CD4-positive, CD25-positive, alpha-beta regulatory T cell (primary cell): ENCODE data around the gene AIRE. TPM values are rescaled to one million over a fixed set of nuclear protein-coding genes. Genes with fewer than 3 reads are reported as not detected.
"Not testable (repeated sequence)": the region's sequence is repeated elsewhere in the genome, so short reads cannot be mapped to it uniquely, and the experiment has no call there.

Experiments used
- ATAC-seq, 2 donors: fragments of 150-1000 bp; cut with Tn5 transposase; one replicate each; pipeline ENCODE4 v1.10.0; 2021; ENCODE audit warnings: low read depth in 2 of 2, moderate number of reproducible peaks in 2 of 2, moderate library complexity in 1 of 2
- DNase-seq, 3 donors: peaks; one replicate each; pipeline versions ENCODE4 v3.0.0 to v3.0.0-alpha.2; 2012 to 2022; ENCODE audit warnings: mixed read lengths in 1 of 3
- H3K27ac ChIP-seq: one replicate; pipeline ENCODE4 v1.7.0; 2013; ENCODE audit warnings: mild to moderate bottlenecking, low read length; ENCODE audit not compliant: insufficient read depth, poor library complexity, severe bottlenecking
- H3K27me3 ChIP-seq: one replicate; pipeline ENCODE4 v1.7.0; 2013; ENCODE audit warnings: low read length; ENCODE audit not compliant: control insufficient read depth, insufficient read depth
- H3K36me3 ChIP-seq: one replicate; pipeline ENCODE4 v1.7.0; 2013; ENCODE audit warnings: mild to moderate bottlenecking, low read length, moderate library complexity; ENCODE audit not compliant: control insufficient read depth, insufficient read depth
- H3K4me1 ChIP-seq: 2 replicates; pipeline ENCODE4 v1.7.0; 2013; ENCODE audit warnings: mild to moderate bottlenecking, low read length; ENCODE audit not compliant: insufficient read depth, control insufficient read depth, poor library complexity, severe bottlenecking
- H3K4me3 ChIP-seq: one replicate; pipeline ENCODE4 v1.7.0; 2013; ENCODE audit warnings: low read depth, mild to moderate bottlenecking, low read length, moderate library complexity
- H3K9me3 ChIP-seq, 2 experiments: 1 replicate in 1 of 2; 2 replicates in 1 of 2; pipeline ENCODE4 v1.7.0; 2013; ENCODE audit warnings: low read length in 2 of 2, mild to moderate bottlenecking in 1 of 2, moderate library complexity in 1 of 2; ENCODE audit not compliant: control insufficient read depth in 2 of 2
- H3K27ac Mint-ChIP-seq, 3 donors: one replicate each; pipeline ENCODE4 v1.8.0; 2020 to 2022; ENCODE audit warnings: mild to moderate bottlenecking in 3 of 3, mixed read lengths in 3 of 3, moderate library complexity in 2 of 3
- H3K27me3 Mint-ChIP-seq: one replicate; pipeline ENCODE4 v1.8.0; 2022; ENCODE audit warnings: mild to moderate bottlenecking, mixed read lengths
- H3K36me3 Mint-ChIP-seq: one replicate; pipeline ENCODE4 v1.8.0; 2020; ENCODE audit warnings: mixed read lengths
- H3K4me1 Mint-ChIP-seq, 4 donors: one replicate each; pipeline ENCODE4 v1.8.0; 2020 to 2022; ENCODE audit warnings: mixed read lengths in 4 of 4, mild to moderate bottlenecking in 1 of 4
- H3K4me3 Mint-ChIP-seq, 4 donors: one replicate each; pipeline ENCODE4 v1.8.0; 2020 to 2022; ENCODE audit warnings: mild to moderate bottlenecking in 4 of 4, mixed read lengths in 4 of 4, moderate library complexity in 3 of 4
- H3K9me3 Mint-ChIP-seq, 7 donors: one replicate each; pipeline ENCODE4 v1.8.0; 2020 to 2022; ENCODE audit warnings: mixed read lengths in 7 of 7, mild to moderate bottlenecking in 3 of 7, moderate library complexity in 2 of 7
- polyA plus RNA-seq, 4 donors: library from polyadenylated mRNA; unstranded; fragments of 300-500 nt; fragmentation: Illumina TruSeq; gene quantifications; one replicate each; pipeline ENCODE4 v1.2.3, GENCODE V29; 2021
- total RNA-seq: library from RNA; stranded (reverse); gene quantifications from one replicate; pipeline ENCODE4 v1.2.3, GENCODE V29; 2022

The AIRE gene
- total and polyA plus RNA-seq, 5 donors from 2014 or later, result 0.07 to 2.0 (median 0.39) TPM

DNA sequence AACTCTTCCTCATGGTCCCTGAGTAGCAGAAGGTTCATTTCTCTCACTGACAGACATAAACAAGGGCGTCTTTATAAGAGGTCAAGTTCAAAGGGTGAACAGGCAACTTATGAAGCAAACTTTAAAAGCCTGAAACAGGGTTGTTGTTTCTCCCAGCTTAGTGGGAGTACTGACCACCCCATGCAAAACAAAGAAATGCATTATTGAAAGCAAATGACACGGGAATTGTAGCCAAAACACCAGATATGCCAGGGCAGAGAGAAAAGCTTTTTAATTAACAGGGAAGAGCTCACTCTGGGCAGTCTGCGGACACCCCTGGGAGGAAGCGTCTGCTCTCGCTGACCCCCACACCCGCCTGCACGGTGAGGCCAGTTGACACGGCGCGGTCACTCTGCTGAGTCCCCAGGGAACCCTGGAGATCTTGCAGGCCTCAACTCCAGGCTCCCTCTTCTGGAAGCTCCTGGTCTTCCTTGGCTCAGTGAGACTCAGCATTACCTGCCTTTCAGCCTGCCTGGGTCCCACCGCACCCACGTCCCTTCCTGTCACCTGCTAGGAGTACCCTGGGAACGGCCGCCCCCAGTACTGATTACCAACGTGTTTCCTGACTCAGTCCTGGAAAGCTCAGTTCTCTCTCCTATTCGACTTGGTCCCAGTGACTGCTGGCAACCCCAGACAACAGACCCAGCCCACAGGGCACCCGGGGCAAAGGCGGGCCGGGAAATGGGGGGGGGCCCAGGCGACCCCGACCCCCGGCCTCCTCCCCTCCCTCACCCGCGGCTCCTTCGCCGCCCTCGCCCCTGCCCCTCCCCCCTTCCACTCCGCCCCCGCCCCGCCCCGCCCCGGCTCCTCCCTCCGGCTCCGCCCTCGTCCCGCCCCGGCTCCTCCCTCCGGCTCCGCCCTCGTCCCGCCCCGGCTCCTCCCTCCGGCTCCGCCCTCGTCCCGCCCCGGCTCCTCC, 52.5 kb downstream of the AIRE start:
- peak in 1 of 2 donors; percentile 1 for ATAC-seq
- Mint-ChIP-seq H3K9me3 (no peaks in the 10 kb centered on the region), H3K4me3 (peak overlapping the region; percentile 78 to 93 (median 83)), H3K4me1 (peaks cover 10 to 27% (median 20%) of the 10 kb centered on the region in 4 donors), H3K36me3 (no peaks in the 10 kb centered on the region), H3K27me3 (peaks cover 12% of the 10 kb centered on the region), H3K27ac (peak overlapping the region; percentile 52 to 85 (median 78))
- Histone ChIP-seq H3K4me1 (peaks cover 15% of the 10 kb centered on the region), H3K4me3 (no peak overlapping the region), H3K9me3 (no peaks in the 10 kb centered on the region), H3K27me3 (no peaks in the 10 kb centered on the region), H3K27ac (peak overlapping the region; percentile 79), H3K36me3 (no peaks in the 10 kb centered on the region)
- DNase-seq, result peak in 2 of 3 donors; percentile 44 to 53

DNA sequence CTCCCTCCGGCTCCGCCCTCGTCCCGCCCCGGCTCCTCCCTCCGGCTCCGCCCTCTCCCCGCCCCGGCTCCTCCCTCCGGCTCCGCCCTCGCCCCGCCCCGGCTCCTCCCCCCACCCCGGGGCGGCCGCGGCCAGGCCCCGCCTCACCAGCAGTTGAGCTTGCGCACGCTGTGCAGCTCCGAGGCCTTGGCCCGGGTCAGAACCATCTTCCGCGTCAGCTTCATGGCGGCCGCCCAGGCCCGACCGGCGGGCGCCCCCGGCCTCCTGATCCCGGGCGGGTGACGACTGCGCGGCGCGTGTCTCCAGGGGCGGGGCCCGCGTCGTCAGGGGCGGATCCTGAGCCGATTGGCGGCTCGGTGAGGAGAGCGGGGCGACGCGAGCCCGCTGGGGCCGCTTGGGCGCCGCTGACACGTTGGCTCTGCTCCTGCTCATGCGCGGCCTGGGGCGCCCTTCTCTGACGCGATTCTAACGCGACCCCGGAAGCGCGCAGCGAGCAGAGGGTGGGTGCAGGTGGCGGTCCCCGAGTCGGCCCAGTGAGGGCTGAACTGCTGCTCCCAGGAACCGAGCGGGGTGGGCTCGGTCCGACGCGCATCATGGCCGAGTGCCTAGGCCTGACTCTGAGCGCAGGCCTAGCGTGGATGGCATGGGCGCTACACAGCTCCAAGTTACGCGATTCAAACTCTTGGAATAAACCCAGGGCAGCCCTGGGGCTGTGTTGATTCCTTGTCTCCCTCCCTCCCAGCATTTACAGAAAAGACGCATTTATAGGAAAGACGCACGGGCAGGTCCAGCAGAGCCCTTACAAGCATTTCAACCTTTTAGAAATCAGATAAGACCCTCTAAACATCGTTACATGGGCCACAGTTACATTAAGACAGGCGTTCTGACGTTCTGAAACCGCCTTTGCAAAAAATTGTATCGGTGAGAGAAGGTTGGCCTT, 53.6 kb downstream of the AIRE start, which contains the start of gene CFAP410:
Gene CFAP410 (minus strand): TSS at position 420 of the 940 bp plus-strand sequence. CDS start 196 bp downstream, at position 224.
- peak within 1 kb of the TSS; percentile 88 for H3K4me3 ChIP-seq
- peaks cover 12% of the 10 kb centered on the region for H3K27me3 Mint-ChIP-seq
- peaks cover 15% of the 10 kb centered on the region for H3K4me1 ChIP-seq
- H3K9me3 Mint-ChIP-seq, result no peaks in the 10 kb centered on the region
- peak within 1 kb of the TSS; percentile 96 to 99 (median 96) for H3K27ac Mint-ChIP-seq
- ATAC-seq, result peak; percentile 90
- H3K4me3 Mint-ChIP-seq, result peak within 1 kb of the TSS; percentile 88 to 94 (median 91)
- H3K36me3 Mint-ChIP-seq, result no peaks in the 10 kb centered on the region
- peak within 1 kb of the TSS; percentile 98 for H3K27ac ChIP-seq
- H3K9me3 ChIP-seq, result no peaks in the 10 kb centered on the region
- no peaks in the 10 kb centered on the region for H3K27me3 ChIP-seq
- H3K4me1 Mint-ChIP-seq, result peaks cover 10 to 27% (median 20%) of the 10 kb centered on the region in 4 donors
- peak; percentile 94 to 96 (median 95) for DNase-seq
- H3K36me3 ChIP-seq, result no peaks in the 10 kb centered on the region

- Mint-ChIP-seq H3K27ac (peak overlapping the region; percentile 64 to 88 (median 73)), H3K27me3 (peaks cover 13% of the 10 kb centered on the region), H3K4me3 (peak overlapping the region in 1 of 4 donors; percentile 47), H3K4me1 (peaks cover 10 to 27% (median 20%) of the 10 kb centered on the region in 4 donors)
- not testable (repeated sequence) for H3K4me3 ChIP-seq, H3K27ac ChIP-seq, ATAC-seq, H3K36me3 ChIP-seq, DNase-seq, H3K9me3 ChIP-seq, H3K36me3 Mint-ChIP-seq, H3K27me3 ChIP-seq, H3K9me3 Mint-ChIP-seq
- H3K4me1 ChIP-seq, result peaks cover 15% of the 10 kb centered on the region
Measured at GRCh38 chr21:44341726-44342458, 56.2 kb downstream of the AIRE start.

DNA sequence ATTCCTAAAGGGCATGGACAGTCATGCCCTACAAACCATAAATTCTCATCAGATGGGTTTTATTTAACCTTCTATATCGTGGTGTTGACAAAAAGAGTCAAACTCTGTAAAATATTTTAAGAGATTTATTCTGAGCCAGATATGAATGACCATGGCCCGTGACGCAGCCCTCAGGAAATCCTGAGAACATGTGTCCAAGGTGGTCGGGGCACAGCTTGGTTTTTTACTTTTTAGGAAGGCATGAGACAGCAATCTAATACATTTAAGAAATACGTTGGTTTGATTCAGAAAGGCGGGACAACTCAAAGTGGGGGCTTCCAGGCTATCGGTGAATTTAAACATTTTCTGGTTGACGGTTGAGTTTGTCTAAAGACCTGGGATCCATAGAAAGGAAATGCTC, 57.3 kb downstream of the AIRE start:
- H3K27me3 ChIP-seq, H3K27ac ChIP-seq, DNase-seq, ATAC-seq, H3K9me3 ChIP-seq, H3K27ac Mint-ChIP-seq, H3K9me3 Mint-ChIP-seq, H3K4me3 ChIP-seq, H3K36me3 Mint-ChIP-seq, H3K36me3 ChIP-seq: not testable (repeated sequence)
- Mint-ChIP-seq H3K4me3 (peak overlapping the region in 1 of 4 donors; percentile 47), H3K4me1 (peaks cover 1 to 20% (median 15%) of the 10 kb centered on the region in 4 donors), H3K27me3 (peaks cover 21% of the 10 kb centered on the region)
- peaks cover 14% of the 10 kb centered on the region for H3K4me1 ChIP-seq

- ATAC-seq (no peak), DNase-seq (no peak)
- H3K36me3 Mint-ChIP-seq, result no peaks in the 10 kb centered on the region
- Histone ChIP-seq H3K4me3 (no peak overlapping the region), H3K27me3 (no peaks in the 10 kb centered on the region), H3K4me1 (peaks cover 6% of the 10 kb centered on the region), H3K9me3 (no peaks in the 10 kb centered on the region), H3K36me3 (no peaks in the 10 kb centered on the region), H3K27ac (no peak overlapping the region)
- no peaks in the 10 kb centered on the region for H3K9me3 Mint-ChIP-seq
- H3K27me3 Mint-ChIP-seq, result peaks cover 11% of the 10 kb centered on the region
- no peak overlapping the region for H3K27ac Mint-ChIP-seq
- no peak overlapping the region for H3K4me3 Mint-ChIP-seq
- H3K4me1 Mint-ChIP-seq, result peaks cover 0 to 13% (median 10%) of the 10 kb centered on the region in 4 donors
Measured at GRCh38 chr21:44344541-44345183, 59.0 kb downstream of the AIRE start.

GRCh38 chr21:44345495-44345894, 59.8 kb downstream of the AIRE start:
- Histone ChIP-seq H3K36me3 (no peaks in the 10 kb centered on the region), H3K4me1 (no peaks in the 10 kb centered on the region), H3K4me3 (no peak overlapping the region), H3K27me3 (no peaks in the 10 kb centered on the region), H3K9me3 (no peaks in the 10 kb centered on the region), H3K27ac (no peak overlapping the region)
- Mint-ChIP-seq H3K4me3 (no peak overlapping the region), H3K36me3 (no peaks in the 10 kb centered on the region), H3K4me1 (peaks cover 0 to 5% (median 3%) of the 10 kb centered on the region in 4 donors), H3K27me3 (peaks cover 9% of the 10 kb centered on the region), H3K9me3 (no peaks in the 10 kb centered on the region), H3K27ac (no peak overlapping the region)
- no peak for DNase-seq
- no peak for ATAC-seq
